HG03460 (cell line): ENCODE measurements around the gene CACNA1C.

Source experiments
- ATAC-seq: cut with Tn5 transposase; IDR thresholded peaks from one replicate; pipeline ENCODE4 v1.9.1; 2021; ENCODE audit not compliant: unreplicated experiment

CACNA1C gene

DNA sequence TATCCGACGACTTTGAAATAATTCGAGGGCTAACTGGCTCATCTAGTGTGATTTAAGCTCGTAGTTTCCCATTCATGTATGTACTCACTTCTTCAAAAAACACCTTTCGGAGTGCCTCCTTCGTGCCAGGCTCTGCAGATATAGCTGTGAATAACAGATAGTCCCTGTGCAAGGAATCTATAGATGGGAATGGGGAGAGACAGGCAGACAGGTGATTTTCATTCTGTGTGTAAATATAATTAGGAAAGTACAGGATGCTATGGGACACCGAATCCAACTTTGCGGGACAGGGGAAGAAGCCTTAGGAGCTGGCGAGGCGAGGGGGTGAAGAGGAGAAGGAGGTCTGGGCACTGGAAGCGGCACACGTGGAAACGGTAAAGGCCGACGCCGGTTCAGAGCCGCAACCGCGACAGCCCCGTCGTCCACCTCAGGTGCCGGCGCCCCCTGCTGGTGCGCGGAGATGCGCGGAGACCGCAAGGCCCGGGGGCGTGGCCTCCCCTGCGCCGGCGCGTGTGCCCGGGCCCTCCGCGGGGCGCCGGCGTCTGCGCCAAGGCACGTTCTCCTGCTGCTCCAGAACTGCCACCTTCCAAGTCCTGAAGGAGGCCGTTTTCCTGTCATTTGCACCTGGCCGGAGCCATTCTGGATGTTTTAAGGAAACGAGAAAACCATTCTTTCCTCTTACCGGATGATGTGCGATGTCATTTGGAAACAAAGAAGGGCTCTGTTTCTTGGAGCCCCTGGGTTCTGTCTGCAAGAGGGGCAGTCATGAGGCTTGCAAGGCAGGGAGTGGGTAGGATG lies 18.0 kb upstream of the CACNA1C start:
- peak; percentile 71 for ATAC-seq

DNA sequence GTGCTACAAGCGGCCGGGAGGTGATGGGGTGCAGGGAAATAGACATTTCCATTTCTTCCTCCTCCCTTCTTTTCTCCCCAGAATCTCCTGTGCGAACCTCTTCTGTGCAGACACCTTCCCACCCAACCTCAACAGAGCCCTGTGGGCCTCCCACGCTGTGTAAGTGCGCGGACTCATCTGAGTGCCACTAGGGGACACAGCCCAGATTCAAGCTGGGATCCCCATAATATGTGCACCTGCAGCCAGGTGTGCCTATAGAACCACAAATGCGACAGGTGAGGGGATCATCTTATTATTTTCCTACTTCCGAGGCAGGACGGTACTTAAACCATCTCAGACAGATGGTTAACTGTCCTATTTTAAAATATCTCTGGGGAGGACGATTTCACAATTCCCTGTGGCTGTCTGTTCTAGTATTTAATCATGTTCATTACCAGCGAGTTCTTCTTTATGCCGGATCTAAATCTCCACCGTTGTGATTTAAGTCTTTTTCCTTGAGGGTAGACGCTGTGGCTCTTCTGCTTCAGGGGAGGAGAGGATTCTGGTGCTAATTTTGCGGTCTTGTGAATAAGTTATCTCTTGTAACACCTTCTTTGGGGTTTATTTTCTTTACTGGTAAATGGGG lies 17.2 kb upstream of the CACNA1C start:
- no peak for ATAC-seq

DNA sequence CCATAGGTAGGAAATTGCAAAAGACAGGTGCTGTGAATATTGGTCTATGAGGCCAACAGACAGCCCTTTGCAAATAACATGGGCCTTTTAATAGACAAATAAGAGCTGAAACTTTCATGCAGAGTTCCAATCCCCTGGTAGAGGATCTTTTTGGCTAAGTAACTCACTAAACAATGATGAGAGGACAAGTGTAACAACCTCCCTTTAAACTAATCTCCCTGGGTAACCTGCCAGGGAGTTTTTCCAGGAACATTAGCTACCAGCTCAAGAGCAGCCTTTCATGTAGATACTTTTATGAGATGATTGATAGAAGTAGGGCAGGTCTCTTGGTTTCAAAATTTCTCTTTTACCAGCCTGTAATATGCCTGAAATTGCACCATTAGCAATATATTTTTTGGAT lies 13.8 kb upstream of the CACNA1C start:
- ATAC-seq = no peak

DNA sequence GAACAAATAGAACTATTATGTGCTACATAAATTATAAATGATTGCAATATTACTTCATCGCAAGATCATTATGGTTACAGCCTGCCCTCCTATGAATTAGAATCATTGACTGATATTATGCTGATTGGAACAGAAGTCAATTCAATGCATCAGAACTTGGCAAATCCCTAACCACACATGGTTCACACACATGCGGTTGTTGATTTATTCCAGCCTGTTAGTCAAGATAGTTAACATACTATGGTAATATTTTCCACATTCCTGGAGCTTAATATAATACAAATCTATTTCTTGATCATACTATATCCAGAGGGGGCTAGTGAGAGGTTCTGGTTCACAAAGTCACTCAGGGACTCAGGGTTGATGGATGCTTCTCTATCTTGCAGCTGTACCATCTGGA lies 9.7 kb upstream of the CACNA1C start:
- ATAC-seq = no peak

DNA sequence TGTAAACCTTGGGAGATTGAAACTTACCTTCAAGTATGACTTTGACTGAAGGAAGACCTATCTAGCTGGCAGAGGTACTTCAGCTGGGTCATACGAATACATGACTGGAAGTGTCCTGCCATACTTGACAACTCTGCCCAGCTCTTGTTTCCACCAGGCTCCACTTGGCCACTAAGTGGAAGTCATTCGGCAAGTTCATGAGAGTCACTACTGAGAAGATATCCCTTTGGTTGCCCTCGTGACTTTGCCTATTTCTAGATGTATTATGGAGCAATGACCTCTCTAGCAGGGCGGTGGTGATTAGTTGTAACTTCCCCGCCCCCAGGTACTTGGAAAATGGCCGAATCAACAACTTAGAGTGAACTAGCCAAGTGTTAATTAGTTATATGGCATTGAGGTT lies 8.6 kb upstream of the CACNA1C start:
- ATAC-seq = no peak

DNA sequence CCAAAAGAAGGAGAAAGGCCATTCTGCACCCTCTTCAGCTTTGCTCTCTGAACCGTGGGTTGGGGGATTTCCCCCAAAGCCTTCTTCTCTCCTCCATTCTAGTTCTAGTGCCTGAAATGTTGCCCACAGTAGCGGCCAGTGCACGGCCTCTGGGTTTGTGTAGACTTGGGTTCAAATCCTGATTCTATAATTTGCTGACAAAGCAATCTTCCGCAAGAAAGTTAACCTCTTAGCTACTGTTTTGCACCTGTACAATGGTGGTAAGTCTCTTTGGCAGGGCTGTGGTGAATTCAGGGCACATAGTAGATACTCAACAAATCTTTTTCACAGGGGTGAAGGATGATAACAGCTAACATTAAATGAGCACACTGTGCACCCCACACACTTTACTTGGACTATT lies 5.8 kb upstream of the CACNA1C start:
- no peak for ATAC-seq

DNA sequence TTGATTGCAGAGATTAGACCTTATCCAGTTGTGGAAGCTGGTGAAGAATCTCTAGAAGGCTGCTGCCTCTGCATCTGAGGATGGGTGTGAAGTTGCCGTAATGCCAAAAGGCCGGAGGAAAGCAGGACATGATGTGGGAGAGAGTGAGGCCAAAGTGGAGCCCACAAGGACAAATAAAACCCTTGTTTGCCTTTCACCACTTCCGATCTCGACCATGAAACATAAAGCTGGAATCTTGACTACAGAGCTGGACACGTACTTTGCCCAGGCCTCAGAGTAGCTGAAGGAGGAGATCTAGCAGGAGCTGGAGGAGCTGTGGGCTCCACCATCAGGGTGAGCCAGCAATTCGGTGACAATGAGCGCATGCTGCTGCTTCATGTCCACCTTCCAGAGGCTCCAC lies 5.0 kb upstream of the CACNA1C start:
- no peak for ATAC-seq

DNA sequence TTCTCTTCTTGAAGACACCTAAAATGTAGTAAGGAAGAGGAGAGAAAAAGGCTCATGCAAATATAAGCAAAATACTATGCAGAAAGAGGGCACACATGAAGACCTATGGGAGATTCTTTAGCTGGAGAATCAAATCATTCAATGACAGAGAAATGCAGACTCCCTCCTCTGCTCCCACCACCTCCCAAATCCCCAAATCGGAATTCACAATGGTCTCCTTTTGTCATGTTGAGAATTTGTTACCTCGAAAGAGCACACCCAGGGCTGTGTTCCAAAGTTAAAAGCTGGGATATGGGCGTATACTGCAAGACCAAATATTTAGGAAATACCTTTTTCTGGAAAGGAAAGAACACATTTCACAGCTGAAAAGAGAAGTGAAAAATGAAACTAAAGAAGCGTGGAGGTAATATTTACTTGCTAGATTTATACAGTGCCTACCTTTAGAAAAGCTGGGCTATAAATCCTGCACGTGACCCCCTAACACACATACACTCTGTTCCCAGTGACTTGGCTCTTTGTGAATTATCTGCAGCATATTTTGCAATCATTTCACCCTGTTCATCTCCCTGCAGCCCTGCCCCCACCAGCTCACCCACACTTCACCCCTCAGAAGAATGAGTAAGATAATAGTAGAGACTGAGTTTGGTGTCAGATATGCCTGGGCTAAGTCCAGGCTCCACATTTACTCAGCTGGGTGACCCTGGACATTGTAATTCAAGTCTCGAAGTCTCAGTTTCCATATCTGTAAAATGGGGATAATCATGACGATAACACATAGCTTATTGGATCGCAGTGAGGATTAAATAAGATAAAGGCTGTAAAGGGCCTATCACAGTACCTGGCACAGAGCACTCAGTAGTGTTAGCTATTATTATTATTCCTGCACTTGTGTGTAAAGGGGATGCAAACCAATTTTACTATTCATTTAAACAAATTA lies 2.9 kb upstream of the CACNA1C start:
- no peak for ATAC-seq

DNA sequence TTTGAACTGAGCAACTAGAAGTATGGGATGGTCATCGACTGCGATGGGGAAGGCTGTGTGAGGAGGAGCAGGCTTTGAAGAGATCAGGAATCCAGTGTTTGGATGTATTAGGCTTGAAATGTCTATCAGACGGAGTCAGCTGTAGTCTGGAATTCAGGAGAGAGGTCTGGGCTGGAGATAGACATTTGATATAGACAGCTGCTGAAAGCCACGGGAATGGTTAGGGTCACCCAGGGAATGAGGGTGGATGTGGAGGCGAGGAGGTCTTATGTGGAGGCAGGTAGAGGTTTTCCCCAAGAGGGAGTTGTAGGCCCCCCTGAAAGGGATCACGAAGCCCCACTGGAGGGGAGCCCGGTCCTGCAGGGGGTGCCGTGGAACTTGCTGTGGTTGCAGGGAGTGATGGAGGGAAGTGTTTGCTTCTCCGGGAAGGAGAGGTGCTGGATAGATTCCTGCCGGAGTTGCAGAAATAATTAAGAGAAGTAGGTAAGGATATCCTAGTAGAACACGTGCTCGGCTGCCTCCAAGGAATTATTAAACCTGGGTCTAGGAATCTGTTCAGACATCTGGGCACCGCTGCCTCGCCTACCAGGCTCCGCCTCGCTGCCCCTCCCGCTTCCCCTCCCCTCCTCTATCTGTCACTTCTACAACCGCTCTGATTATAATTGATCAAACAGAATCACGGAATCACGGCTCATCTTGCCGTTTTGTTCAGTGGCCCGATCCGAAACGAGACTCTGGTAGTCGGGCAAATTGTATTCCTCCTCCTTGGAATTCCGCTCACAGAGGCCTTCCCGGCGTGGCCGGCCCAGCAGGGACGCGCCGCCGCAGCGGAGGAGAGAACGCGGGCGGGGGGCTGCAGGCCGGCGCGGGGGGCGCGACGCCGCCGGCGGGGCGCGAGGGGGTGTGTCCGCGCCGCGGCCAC lies 826 bp upstream of the CACNA1C start:
- no peak for ATAC-seq

DNA sequence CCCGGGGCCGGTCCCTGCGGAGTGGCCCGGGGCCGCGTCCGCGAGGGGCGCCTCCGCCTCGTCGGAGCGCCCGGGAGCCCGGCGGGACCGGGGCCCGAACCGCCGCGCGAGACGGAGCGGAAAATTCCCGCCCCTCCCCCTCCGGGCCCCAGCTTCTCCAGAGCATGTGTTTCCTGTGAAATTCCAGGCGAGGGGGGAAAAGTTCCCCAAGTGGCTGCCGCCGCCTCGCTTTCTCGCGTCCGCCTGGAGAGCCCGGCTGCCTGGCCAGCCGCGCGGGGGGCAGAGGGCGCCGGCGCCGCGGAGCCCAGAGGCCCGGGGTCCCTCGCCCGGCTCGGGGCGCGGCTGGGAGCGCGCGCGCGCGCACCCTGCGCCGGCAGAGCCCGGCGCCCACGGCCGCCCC lies 904 bp downstream of the CACNA1C start:
- no peak for ATAC-seq

DNA sequence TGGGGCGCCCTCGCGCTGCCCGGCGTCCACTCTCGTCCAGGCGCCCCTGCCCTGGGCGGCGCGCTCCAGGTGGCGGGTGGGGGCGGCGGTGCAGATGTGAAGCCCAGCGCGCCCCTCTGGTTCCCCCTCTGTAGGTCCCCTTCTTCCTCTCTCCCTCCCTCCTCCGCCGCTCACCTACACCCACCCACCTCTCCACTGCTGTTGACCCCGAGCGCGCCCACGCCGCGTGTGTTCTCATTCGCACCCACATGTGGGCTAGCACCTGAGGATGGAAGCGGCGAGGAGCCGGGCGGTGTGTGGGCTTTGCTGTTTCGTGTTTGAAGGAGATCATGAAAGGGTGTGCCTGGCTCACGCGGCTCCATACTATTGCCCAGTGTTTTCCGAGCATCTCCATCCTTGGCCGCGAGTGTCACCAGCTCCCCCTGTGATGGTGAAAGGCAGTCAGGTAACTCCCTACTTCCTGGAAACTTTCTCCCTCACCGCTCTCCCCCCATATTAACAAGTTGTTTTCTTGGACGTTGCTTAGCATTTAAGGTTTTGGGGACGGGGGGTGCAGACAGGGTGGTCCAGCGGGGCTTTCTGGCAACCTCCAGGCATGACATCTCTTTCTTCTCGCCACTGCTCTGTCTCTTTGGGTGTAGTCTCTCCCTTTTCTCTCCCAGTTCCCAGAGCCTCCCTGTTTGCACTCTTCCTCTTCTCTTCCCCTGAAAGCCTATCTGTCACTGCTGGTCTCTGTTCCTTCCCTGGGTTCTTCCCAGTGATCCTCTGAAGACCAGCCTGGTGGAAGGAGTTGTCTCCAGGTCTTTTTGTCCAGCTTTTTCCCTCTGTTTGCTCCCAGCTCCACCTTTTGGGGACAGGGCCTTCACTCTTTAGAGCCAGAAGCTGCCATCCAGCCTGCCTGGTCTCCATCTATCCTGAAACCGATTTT lies 1.6 kb downstream of the CACNA1C start:
- ATAC-seq = no peak

DNA sequence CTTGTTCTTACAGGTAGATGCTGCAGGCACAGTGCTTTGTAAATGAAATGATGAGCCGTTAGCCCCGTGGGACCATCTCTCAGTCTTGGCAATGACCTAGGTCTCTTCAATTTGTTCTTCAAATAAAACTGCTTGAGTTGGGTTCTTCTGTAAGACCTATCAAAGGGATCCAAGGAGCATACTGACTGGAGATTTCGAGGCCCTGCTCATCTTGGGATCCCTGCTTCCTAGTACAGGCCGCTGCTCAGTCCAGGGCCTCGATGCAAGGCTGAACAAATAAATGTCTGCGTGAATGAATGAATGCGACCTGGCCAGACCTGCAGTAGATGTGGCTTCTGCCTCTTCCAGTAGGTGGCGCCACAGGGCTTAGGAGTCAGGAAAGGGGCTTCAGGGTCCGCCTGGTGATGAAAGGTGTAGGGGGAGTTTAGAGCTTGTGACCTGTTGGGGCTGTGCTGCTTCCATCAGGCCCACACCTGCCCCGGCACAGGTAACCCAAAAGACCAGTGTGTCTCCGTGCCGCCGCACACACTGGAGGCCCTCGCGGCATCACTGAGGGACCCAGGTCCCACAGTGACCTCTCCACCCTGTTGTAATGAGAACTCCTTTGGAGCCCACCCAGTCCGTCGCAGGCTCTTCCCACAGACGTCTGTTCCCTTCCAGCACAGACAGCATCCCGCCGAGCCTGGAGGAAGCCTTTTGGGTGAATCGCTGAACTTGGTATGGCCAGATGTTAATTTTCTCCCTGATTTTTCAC lies 4.4 kb downstream of the CACNA1C start:
- ATAC-seq = no peak

DNA sequence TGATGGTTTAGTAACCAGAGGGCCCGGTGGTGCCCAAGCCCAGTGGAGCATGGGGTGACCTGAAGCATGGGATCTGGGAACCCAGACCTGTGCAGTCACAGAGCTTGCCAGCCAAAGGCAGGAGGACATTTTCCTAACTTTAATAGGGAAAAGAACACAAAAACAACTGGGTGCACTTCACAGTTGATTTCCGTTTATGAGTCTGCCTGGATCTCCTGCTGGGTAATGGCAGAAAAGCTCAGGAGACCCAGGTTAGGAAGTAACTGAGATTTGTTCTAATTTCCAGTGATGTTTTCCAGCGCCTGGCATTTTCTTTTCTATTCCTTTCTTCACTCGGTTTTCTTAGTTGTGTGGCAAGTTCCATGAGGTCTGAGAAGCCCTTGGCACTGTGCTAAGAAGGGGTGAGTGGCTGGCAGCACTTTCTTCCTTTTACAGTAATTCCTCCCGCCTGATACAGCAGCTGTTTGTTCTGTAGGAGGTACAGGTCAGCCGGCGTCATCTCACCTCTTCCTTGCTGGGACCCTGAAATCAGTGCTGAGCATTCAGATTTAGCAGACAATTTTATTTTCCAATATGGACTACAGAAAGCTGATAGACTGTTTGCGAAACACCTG lies 5.1 kb downstream of the CACNA1C start:
- no peak for ATAC-seq

DNA sequence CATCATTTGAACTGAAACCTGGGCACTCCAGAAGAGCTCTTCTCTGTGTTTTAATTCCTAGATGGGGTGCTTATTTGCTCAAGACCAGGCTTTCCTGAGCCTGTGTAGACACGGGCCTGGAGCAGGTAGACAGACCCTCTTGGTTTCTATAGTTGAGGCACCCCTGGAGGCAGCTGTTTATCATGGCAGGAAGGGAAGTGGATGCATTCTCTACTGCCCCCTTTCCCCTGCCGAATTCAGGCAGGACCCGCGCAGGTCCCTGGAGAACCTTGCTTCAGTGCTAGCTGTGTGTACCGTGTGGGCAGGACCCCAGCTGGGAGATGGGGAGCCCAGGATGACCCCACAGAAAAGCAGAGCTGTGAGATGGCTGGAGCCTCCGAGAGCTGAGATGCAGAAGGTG lies 6.0 kb downstream of the CACNA1C start:
- ATAC-seq = no peak

DNA sequence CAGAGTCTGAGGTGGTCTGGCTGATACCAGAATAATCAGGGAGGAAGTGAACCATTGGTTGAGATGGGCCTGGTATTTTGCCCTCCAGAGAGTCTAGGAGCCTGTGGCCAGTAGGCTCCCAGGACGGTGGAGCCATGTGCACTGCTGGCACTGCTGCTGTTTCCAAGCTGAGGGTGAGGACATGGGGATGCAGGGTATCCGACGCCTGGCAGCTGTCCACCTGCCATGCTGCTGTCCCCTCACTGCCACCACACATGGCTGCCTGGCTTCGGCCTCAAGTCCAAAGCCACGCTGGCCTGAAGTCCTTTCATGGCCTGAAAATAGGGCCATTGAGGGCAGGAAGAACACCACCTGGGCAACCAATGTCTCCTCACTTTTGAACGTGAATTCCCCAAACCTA lies 8.6 kb downstream of the CACNA1C start:
- ATAC-seq = no peak

DNA sequence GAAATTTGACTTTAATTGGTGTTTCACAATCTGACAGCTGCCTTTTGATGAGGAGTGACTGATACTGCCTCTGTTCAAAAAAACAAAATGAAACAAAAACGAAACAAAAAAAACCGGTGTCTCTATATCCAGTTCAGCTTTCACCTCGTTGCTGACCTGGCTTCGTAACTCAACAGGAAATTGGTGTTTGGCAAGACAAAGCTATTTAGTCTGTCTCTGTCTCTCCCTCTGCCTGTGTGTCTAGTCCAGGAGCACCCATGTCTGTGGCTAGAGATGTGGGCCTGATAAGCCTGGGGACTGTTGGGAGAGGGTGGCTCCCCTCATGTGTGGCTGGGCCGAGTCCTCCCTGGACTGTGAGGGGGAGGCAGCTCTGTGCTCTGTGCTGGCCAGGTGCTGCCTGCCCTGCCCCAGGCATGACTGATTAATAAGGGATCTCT lies 11.3 kb downstream of the CACNA1C start:
- no peak for ATAC-seq

DNA sequence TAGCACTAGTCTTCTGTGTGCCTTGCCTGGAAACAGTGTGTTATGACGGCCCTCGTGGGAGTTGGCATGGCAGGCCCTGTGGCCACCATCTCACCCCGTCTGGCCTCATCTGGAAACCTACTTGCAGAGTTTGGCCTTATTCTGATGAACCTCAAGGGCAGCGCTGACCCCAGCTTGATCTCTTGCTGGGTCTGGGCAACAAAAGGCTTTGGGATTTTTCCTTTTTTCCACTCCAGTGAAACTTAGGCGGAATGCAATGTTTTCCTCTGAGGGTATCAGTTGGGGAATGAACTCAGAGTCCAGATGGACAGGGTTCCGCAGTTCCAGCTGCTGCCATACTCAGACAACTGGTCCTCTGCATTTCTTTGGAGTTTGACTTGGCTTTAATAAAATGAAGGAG lies 15.9 kb downstream of the CACNA1C start:
- no peak for ATAC-seq

DNA sequence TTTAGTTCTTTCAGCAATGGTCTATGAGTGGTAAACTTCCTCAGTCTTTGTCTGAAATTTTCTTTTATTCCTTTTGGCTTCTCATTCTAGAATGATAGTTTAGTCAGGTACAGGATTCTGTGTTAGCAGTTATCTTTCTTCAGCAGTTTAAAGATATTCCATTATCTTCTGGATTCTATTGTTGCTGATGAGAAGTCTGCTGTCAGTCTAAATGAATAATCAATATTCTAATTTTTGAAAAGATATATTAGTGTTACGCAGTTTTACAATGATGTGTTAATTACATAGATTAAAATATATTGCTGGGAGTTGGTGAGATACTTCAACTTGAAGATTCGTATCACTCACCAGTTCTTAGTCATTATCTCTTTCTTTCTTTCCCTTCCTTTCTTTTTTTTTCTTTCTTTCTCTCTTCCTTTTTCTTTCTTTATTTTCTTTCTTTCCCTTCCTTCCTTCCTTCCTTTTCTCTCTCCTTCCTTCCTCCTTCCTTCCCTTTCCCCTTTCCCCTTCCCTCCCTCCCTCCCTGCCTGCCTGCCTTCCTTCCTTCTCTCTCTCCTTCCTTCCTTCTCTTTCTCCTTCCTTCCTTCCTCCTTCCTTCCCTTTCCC lies 17.8 kb downstream of the CACNA1C start:
- no peak for ATAC-seq
